ENCODE measurements around the gene PDZD2. TPM values are rescaled to one million over a fixed set of nuclear protein-coding genes. Genes with fewer than 3 reads are reported as not detected.

PDZD2 gene
- total and polyA plus RNA-seq, 2 experiments from 2014 or later: 8.3 to 16.9 TPM

GRCh38 chr5:31934156-31934555 lies 295.2 kb downstream of the PDZD2 start:
- H3K4me1 ChIP-seq (ENCODE audit: insufficient read depth): no peaks in the 10 kb centered on the region
- H3K36me3 ChIP-seq (ENCODE audit: insufficient read depth): no peaks in the 10 kb centered on the region
- no peak overlapping the region for H3K4me2 ChIP-seq
- Mint-ChIP-seq H3K4me1 (peaks cover 8% of the 10 kb centered on the region), H3K36me3 (ENCODE audit: low read depth) (peaks cover 2% of the 10 kb centered on the region; the same call in 1 of the 3 replicates), H3K4me3 (no peak overlapping the region), H3K27ac (no peak overlapping the region), H3K9me3 (no peaks in the 10 kb centered on the region), H3K27me3 (ENCODE audit: insufficient read depth, low read depth, poor library complexity) (peaks cover 7% of the 10 kb centered on the region)
- DNase-seq (ENCODE audit: low spot score) (peak; percentile 22), ATAC-seq (no peak)
- H4K20me1 ChIP-seq (replicated peaks; ENCODE audit: insufficient read depth): no peaks in the 10 kb centered on the region
- H3F3A ChIP-seq (replicated peaks; ENCODE audit: low read depth): no peaks in the 10 kb centered on the region
- H3K27ac ChIP-seq (ENCODE audit: low read depth): no peak overlapping the region
- no peak for TF ChIP-seq ZNF114 (CRISPR knock-in tag; IDR thresholded peaks at IDR 0.05)
- TF ChIP-seq JUNB (IDR thresholded peaks at IDR 0.05; ENCODE audit: unreplicated experiment): no peak
- TF ChIP-seq CTCF (conservative IDR thresholded peaks at IDR 0.05; ENCODE audit: low read depth in 2 of 2): no peak
- no peak for TF ChIP-seq ZNF331 (CRISPR knock-in tag; IDR thresholded peaks at IDR 0.05; ENCODE audit: low read depth)
- TF ChIP-seq NANOG (IDR thresholded peaks at IDR 0.05; ENCODE audit: borderline replicate concordance): no peak
- TF ChIP-seq, protein P1, sequence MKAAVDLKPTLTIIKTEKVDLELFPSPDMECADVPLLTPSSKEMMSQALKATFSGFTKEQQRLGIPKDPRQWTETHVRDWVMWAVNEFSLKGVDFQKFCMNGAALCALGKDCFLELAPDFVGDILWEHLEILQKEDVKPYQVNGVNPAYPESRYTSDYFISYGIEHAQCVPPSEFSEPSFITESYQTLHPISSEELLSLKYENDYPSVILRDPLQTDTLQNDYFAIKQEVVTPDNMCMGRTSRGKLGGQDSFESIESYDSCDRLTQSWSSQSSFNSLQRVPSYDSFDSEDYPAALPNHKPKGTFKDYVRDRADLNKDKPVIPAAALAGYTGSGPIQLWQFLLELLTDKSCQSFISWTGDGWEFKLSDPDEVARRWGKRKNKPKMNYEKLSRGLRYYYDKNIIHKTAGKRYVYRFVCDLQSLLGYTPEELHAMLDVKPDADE (IDR thresholded peaks at IDR 0.05): no peak
- H3K9me2 ChIP-seq (ENCODE audit: insufficient read depth): peaks cover 8% of the 10 kb centered on the region; the same call in 1 of the 2 replicates
- no peaks in the 10 kb centered on the region; the same call in 1 of the 2 replicates for H3K79me2 ChIP-seq (replicated peaks; ENCODE audit: insufficient read depth)
- no peaks in the 10 kb centered on the region for H3K27me3 ChIP-seq (ENCODE audit: insufficient read depth)
- no peak overlapping the region for H2AFZ ChIP-seq
- no peak overlapping the region for H3K4me3 ChIP-seq

- H3K36me3 Mint-ChIP-seq (ENCODE audit: low read depth): peaks cover 2% of the 10 kb centered on the region; the same call in 1 of the 3 replicates
- DNase-seq (ENCODE audit: low spot score) (no peak), ATAC-seq (no peak)
- H3K27me3 Mint-ChIP-seq (ENCODE audit: insufficient read depth, low read depth, poor library complexity): peaks cover 5% of the 10 kb centered on the region
- H3K36me3 ChIP-seq (ENCODE audit: insufficient read depth): no peaks in the 10 kb centered on the region
- H3K4me2 ChIP-seq: no peak overlapping the region
- H2AFZ ChIP-seq: no peak overlapping the region
- H3K4me3 Mint-ChIP-seq: no peak overlapping the region
- H3K27ac Mint-ChIP-seq: no peak overlapping the region; the same call in 1 of the 2 replicates
- H3K27ac ChIP-seq (ENCODE audit: low read depth): no peak overlapping the region
- H3K9me2 ChIP-seq (ENCODE audit: insufficient read depth): peaks cover 21% of the 10 kb centered on the region; the same call in 1 of the 2 replicates
- H3F3A ChIP-seq (replicated peaks; ENCODE audit: low read depth): no peaks in the 10 kb centered on the region
- no peaks in the 10 kb centered on the region for H3K27me3 ChIP-seq (ENCODE audit: insufficient read depth)
- H3K79me2 ChIP-seq (replicated peaks; ENCODE audit: insufficient read depth): no peaks in the 10 kb centered on the region; the same call in 1 of the 2 replicates
- peaks cover 6% of the 10 kb centered on the region; the same call in 2 of the 3 replicates for H3K4me1 Mint-ChIP-seq
- no peaks in the 10 kb centered on the region for H3K9me3 Mint-ChIP-seq
- no peak for TF ChIP-seq STAT1 (IDR thresholded peaks at IDR 0.05; ENCODE audit: unreplicated experiment)
- TF ChIP-seq, protein P2, sequence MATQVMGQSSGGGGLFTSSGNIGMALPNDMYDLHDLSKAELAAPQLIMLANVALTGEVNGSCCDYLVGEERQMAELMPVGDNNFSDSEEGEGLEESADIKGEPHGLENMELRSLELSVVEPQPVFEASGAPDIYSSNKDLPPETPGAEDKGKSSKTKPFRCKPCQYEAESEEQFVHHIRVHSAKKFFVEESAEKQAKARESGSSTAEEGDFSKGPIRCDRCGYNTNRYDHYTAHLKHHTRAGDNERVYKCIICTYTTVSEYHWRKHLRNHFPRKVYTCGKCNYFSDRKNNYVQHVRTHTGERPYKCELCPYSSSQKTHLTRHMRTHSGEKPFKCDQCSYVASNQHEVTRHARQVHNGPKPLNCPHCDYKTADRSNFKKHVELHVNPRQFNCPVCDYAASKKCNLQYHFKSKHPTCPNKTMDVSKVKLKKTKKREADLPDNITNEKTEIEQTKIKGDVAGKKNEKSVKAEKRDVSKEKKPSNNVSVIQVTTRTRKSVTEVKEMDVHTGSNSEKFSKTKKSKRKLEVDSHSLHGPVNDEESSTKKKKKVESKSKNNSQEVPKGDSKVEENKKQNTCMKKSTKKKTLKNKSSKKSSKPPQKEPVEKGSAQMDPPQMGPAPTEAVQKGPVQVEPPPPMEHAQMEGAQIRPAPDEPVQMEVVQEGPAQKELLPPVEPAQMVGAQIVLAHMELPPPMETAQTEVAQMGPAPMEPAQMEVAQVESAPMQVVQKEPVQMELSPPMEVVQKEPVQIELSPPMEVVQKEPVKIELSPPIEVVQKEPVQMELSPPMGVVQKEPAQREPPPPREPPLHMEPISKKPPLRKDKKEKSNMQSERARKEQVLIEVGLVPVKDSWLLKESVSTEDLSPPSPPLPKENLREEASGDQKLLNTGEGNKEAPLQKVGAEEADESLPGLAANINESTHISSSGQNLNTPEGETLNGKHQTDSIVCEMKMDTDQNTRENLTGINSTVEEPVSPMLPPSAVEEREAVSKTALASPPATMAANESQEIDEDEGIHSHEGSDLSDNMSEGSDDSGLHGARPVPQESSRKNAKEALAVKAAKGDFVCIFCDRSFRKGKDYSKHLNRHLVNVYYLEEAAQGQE (IDR thresholded peaks at IDR 0.05; ENCODE audit: unreplicated experiment): no peak
- no peak for TF ChIP-seq JUNB (IDR thresholded peaks at IDR 0.05; ENCODE audit: unreplicated experiment)
- no peaks in the 10 kb centered on the region for H3K4me1 ChIP-seq (ENCODE audit: insufficient read depth)
- no peaks in the 10 kb centered on the region for H4K20me1 ChIP-seq (replicated peaks; ENCODE audit: insufficient read depth)
- no peak overlapping the region for H3K4me3 ChIP-seq
Observed at GRCh38 chr5:31935496-31936369, 296.8 kb downstream of the PDZD2 start.

All from GM23338 (cell line).